Heart left ventricle (tissue), 13 donors: ENCODE results near the gene SCRN1.

ENCODE experiments used
- CTCF ChIP-seq, 12 donors: fragments of 200-600 bp; sonication (generic) in 4 of 12; IDR thresholded peaks; one replicate each; pipeline versions ENCODE4 v1.5.0 to v1.8.0; 2018 to 2022; ENCODE audit warnings: antibody characterized with exemption in 12 of 12, mild to moderate bottlenecking in 5 of 12
- POLR2A ChIP-seq, 2 donors: fragments of 450-650 bp; IDR thresholded peaks; one replicate each; pipeline ENCODE4 v1.6.1; 2017; ENCODE audit warnings: antibody characterized with exemption in 2 of 2, mild to moderate bottlenecking in 2 of 2, moderate library complexity in 2 of 2
- donor health status: ischemic (EF 13 %, LVEDD 7.1; RV severe dilation, severe dysfunction).
- donor health status: DM: no; HTN: yes; CAD: no.
- donor health status: DM: no; HTN: no; CAD: no.
- donor health status: ischemic (EF 25% LVEDD 6.9; RV normal size, moderate dysfunction).
- donor health status: ischemic (EF 25% LVEDD 5.7; RV mildly dilated, moderate dysfunction).
- donor health status: ischemic (EF 35%, LVEDD 5.7; RV mildly dilated, moderate dysfunction).
- donor health status: nonischemic (EF 11% LVEDD 7.7; RV severe dilation, severe dysfunction).
- donor health status: DM: yes; HTN: yes; CAD: no.
- donor health status: PGD.
- donor health status: ischemic (EF 29% LVEDD 5.4; RV normal size, mild dysfunction).
- donor health status: nonischemic (EF 23%, LVEDD 6.1; RV moderate dilation, normal function).

- TF ChIP-seq POLR2A (IDR thresholded peaks at IDR 0.05) (no peak), CTCF (IDR thresholded peaks at IDR 0.05) (no peak)
Observed at GRCh38 chr7:29926741-29927140, 62.9 kb downstream of the SCRN1 start.
